AG08396 (cell line): ENCODE measurements around the gene RAB32.

Source experiments
- DNase-seq: peaks from one replicate; pipeline ENCODE4 v3.0.0; 2012; ENCODE audit warnings: low spot score, mixed read lengths

Gene RAB32

GRCh38 chr6:146582857-146583256 is 39.2 kb downstream of the RAB32 start:
- DNase-seq: no peak

GRCh38 chr6:146583966-146584365 is 40.3 kb downstream of the RAB32 start:
- DNase-seq: no peak

- DNase-seq: no peak
Observed at GRCh38 chr6:146587459-146587858, 43.8 kb downstream of the RAB32 start.

GRCh38 chr6:146590492-146590891 is 46.9 kb downstream of the RAB32 start:
- DNase-seq: no peak

- DNase-seq: no peak
Observed at GRCh38 chr6:146592451-146592850, 48.8 kb downstream of the RAB32 start.

GRCh38 chr6:146593986-146594385 is 50.4 kb downstream of the RAB32 start:
- no peak for DNase-seq

- no peak for DNase-seq
Observed at GRCh38 chr6:146594495-146594894, 50.9 kb downstream of the RAB32 start.

- DNase-seq: no peak
Observed at GRCh38 chr6:146595972-146596731, 52.5 kb downstream of the RAB32 start.

GRCh38 chr6:146598772-146599405 is 55.3 kb downstream of the RAB32 start, which contains the start of gene ADGB:
ADGB (plus strand) TSS chr6:146598972; CDS start chr6:146599041, 69 bp downstream.
- DNase-seq: peak; percentile 82

GRCh38 chr6:146601352-146601751 is 57.7 kb downstream of the RAB32 start:
- no peak for DNase-seq

GRCh38 chr6:146602526-146602925 is 58.9 kb downstream of the RAB32 start:
- no peak for DNase-seq
